K562 (cell line): Measurements from ENCODE around the gene ATAD5. TPM values are rescaled to one million over a fixed set of nuclear protein-coding genes. Genes with fewer than 3 reads are reported as not detected.

Experiments
- BCLAF1 ChIP-seq, 2 experiments: fragments of 450-650 bp in 1 of 2; IDR thresholded peaks; 2 replicates each; pipeline ENCODE4 v1.6.1; 2011 to 2017; ENCODE audit warnings: low read depth in 2 of 2, antibody characterized with exemption in 1 of 2, borderline replicate concordance in 1 of 2, low read length in 1 of 2, mild to moderate bottlenecking in 1 of 2, mixed read lengths in 1 of 2; ENCODE audit not compliant: control insufficient read depth in 1 of 2
- CCNT2 ChIP-seq: IDR thresholded peaks from 2 replicates; pipeline ENCODE4 v1.6.1; 2011; ENCODE audit warnings: borderline replicate concordance, low read depth, mild to moderate bottlenecking, moderate library complexity, mixed read lengths, low read length; ENCODE audit not compliant: insufficient read length; ENCODE audit errors: extremely low read depth
- DDX20 ChIP-seq: fragments of 450-650 bp; IDR thresholded peaks from 2 replicates; pipeline ENCODE4 v1.6.1; 2016; ENCODE audit warnings: missing genetic modification characterization, low read depth, mild to moderate bottlenecking, missing compliant biosample characterization, moderate library complexity
- ETS2 ChIP-seq: IDR thresholded peaks from 2 replicates; pipeline ENCODE4 v1.6.1; 2016; ENCODE audit warnings: borderline replicate concordance, missing genetic modification characterization, mild to moderate bottlenecking, moderate library complexity, missing compliant biosample characterization; ENCODE audit not compliant: poor library complexity, severe bottlenecking
- FOXK1 ChIP-seq: sonication (generic); formaldehyde crosslinking; IDR thresholded peaks from 2 replicates; pipeline ENCODE4 v1.8.0; 2022; ENCODE audit warnings: missing genetic modification reagents, mild to moderate bottlenecking, borderline replicate concordance
- KDM4B ChIP-seq, 2 experiments: fragments of 450-650 bp in 1 of 2; sonication (generic) in 1 of 2; IDR thresholded peaks; 2 replicates each; pipeline ENCODE4 v1.6.1; 2016 to 2017; ENCODE audit warnings: borderline replicate concordance in 2 of 2, antibody characterized with exemption in 1 of 2, low read depth in 1 of 2, mild to moderate bottlenecking in 1 of 2
- NFRKB ChIP-seq: fragments of 450-650 bp; IDR thresholded peaks from 2 replicates; pipeline ENCODE4 v1.6.1; 2016; ENCODE audit warnings: low read depth
- PHF8 ChIP-seq: fragments of 200-600 bp; sonication (generic); IDR thresholded peaks from 2 replicates; pipeline ENCODE4 v1.6.1; 2012; ENCODE audit warnings: mixed run types, mild to moderate bottlenecking, inconsistent platforms, low read length, moderate library complexity, borderline replicate concordance
- RB1 ChIP-seq: fragments of 450-650 bp; IDR thresholded peaks from 2 replicates; pipeline ENCODE4 v1.6.1; 2017; ENCODE audit warnings: low read depth, mild to moderate bottlenecking
- RBM22 ChIP-seq: fragments of 200-400 bp; formaldehyde crosslinking; IDR thresholded peaks from 2 replicates; pipeline ENCODE4 v1.6.1; 2018; ENCODE audit warnings: low read length, low read depth; ENCODE audit not compliant: poor library complexity, severe bottlenecking
- SOX6 ChIP-seq: fragments of 450-650 bp; IDR thresholded peaks from 2 replicates; pipeline ENCODE4 v1.6.1; 2014; ENCODE audit warnings: mild to moderate bottlenecking
- THRAP3 ChIP-seq: fragments of 450-650 bp; IDR thresholded peaks from 2 replicates; pipeline ENCODE4 v1.6.1; 2016; ENCODE audit warnings: mild to moderate bottlenecking, inconsistent platforms, borderline replicate concordance
- ZFX ChIP-seq: sonication (generic); formaldehyde crosslinking; IDR thresholded peaks from 2 replicates; pipeline ENCODE4 v1.8.0; 2022; ENCODE audit warnings: mild to moderate bottlenecking, missing genetic modification reagents, moderate library complexity
- ZNF668 ChIP-seq: fragments of 250-450 bp; sonication (Bioruptor Pico); IDR thresholded peaks from 2 replicates; pipeline ENCODE4 v1.8.0; 2022; ENCODE audit warnings: mild to moderate bottlenecking, inconsistent platforms
- polyA plus RNA-seq, 8 experiments: library from polyadenylated mRNA; depleted of rRNA in 4 of 8; stranded (reverse) in 5 of 8; unstranded in 3 of 8; fragments of >200 nt; fragmentation: Nextera tagmentation in 2 of 8; fragmentation: Illumina TruSeq in 1 of 8; extraction: Ambion mirVana in 2 of 8; extraction: Trizol in 1 of 8; gene quantifications; 2 replicates each; pipeline versions ENCODE4 v1.2.1 to v1.2.3, GENCODE V29; 2011 to 2014; ENCODE audit warnings: inconsistent platforms in 1 of 8, missing spikeins in 1 of 8
- total RNA-seq, 7 experiments: library from RNA; depleted of rRNA in 6 of 7; stranded (reverse); fragments of >200 nt in 6 of 7; fragmentation: Illumina TruSeq in 2 of 7; extraction: Trizol in 2 of 7; gene quantifications; 2 replicates each; pipeline versions ENCODE4 v1.2.1 to v1.2.3, GENCODE V29; 2011 to 2021; ENCODE audit warnings: low replicate concordance in 1 of 7
- TF ChIP-seq, protein P1 (sequence below), 2 experiments: IDR thresholded peaks in 1 of 2; conservative IDR thresholded peaks in 1 of 2; 2 replicates each; pipeline ENCODE4 v1.6.1; 2016; ENCODE audit warnings: low read depth in 2 of 2, mild to moderate bottlenecking in 1 of 2, missing compliant biosample characterization in 1 of 2, missing genetic modification characterization in 1 of 2, moderate library complexity in 1 of 2
- TF ChIP-seq, protein P2 (sequence below): fragments of 200-800 bp; sonication (Bioruptor generic); IDR thresholded peaks from 2 replicates; pipeline ENCODE4 v1.6.1; 2017; ENCODE audit warnings: missing genetic modification characterization, missing compliant biosample characterization

Gene ATAD5
- total and polyA plus RNA-seq, 9 of the 15 experiments (the other 6 are each of a cell fraction or from before 2014, with no cell fraction given): 4.6 to 25.6 (median 19.5) TPM

DNA sequence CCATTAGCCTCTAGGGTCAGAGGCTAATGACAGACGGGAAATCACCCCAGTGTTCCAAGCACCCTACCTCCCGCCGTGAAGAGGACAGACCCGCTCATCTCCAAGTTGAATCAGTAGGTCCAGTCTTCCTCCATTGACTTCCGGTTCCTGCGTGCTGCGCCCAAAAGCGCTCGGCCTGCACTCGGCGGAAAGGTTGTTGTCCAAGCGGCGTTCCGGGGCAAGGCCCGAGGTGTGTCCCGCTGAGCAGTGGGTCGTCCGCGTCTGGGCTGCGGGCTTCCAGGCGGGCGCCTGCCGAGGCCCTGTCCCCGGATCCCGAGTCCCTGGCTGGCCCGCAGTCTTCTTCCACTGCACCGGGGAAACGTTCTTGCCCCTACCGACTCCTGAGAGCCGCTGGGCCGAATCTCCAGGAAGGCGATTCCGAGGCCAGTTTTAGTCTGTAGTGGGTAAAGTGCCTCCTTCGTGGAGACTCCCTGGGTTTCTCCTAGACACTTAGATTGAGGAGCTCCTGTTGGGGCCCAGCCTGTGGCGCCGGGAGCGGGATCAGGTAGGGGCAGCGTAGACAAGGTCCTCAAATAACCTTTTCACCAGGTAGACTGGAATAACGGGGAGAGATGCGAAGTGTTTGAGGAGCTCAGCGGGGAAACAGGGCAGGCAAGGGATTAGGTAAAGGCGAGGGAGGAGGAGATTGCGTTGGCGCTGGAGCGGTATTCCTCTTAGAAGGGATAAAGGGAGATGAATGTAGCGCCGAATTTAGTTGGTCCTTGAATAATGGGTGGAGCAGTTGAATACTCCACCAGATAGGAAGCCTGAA is 74.5 kb downstream of the ATAD5 start, which contains the start of gene TEFM (continued):
- peak in 1 of 2 experiments; percentile 97; a peak in 2 of 4 replicates for TF ChIP-seq BCLAF1 (IDR thresholded peaks at IDR 0.05; ENCODE audit: borderline replicate concordance in 1 of 2, control insufficient read depth in 1 of 2, low read depth in 2 of 2, low read length in 1 of 2)
- TF ChIP-seq CCNT2: peak; percentile 69
- peak; percentile 83 for TF ChIP-seq NFRKB
- TF ChIP-seq PHF8: peak; percentile 98
- TF ChIP-seq ZNF668 (CRISPR knock-in tag): peak; percentile 61; the same call in 1 of the 2 replicates
- peak; percentile 53; the same call in 1 of the 2 replicates for TF ChIP-seq SOX6
- no peak for TF ChIP-seq ETS2 (tag)
- peak in 1 of 2 experiments; percentile 98; a peak in 1 of 4 replicates for TF ChIP-seq KDM4B (IDR thresholded peaks at IDR 0.05; ENCODE audit: borderline replicate concordance in 2 of 2, low read depth in 1 of 2)
- TF ChIP-seq, protein P1, sequence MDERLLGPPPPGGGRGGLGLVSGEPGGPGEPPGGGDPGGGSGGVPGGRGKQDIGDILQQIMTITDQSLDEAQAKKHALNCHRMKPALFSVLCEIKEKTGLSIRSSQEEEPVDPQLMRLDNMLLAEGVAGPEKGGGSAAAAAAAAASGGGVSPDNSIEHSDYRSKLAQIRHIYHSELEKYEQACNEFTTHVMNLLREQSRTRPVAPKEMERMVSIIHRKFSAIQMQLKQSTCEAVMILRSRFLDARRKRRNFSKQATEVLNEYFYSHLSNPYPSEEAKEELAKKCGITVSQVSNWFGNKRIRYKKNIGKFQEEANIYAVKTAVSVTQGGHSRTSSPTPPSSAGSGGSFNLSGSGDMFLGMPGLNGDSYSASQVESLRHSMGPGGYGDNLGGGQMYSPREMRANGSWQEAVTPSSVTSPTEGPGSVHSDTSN (CRISPR knock-in tag; IDR thresholded peaks at IDR 0.05; ENCODE audit: low read depth): no peak
- TF ChIP-seq, protein P1 (tag; conservative IDR thresholded peaks at IDR 0.05; ENCODE audit: low read depth): no peak
- peak; percentile 94 for TF ChIP-seq RB1
- TF ChIP-seq THRAP3: peak; percentile 58; the same call in 1 of the 2 replicates
- peak; percentile 99 for TF ChIP-seq ZFX (CRISPR knock-in tag)
- TF ChIP-seq RBM22: peak; percentile 86
- TF ChIP-seq, protein P2, sequence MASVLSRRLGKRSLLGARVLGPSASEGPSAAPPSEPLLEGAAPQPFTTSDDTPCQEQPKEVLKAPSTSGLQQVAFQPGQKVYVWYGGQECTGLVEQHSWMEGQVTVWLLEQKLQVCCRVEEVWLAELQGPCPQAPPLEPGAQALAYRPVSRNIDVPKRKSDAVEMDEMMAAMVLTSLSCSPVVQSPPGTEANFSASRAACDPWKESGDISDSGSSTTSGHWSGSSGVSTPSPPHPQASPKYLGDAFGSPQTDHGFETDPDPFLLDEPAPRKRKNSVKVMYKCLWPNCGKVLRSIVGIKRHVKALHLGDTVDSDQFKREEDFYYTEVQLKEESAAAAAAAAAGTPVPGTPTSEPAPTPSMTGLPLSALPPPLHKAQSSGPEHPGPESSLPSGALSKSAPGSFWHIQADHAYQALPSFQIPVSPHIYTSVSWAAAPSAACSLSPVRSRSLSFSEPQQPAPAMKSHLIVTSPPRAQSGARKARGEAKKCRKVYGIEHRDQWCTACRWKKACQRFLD (CRISPR knock-in tag): no peak
- no peak for TF ChIP-seq DDX20 (tag)
- 0 out of 2 replicates have a peak, but pooled peaks have one; percentile 35 for TF ChIP-seq FOXK1
